ENCODE results near the gene RASSF3. TPM values are rescaled to one million over a fixed set of nuclear protein-coding genes. Genes with fewer than 3 reads are reported as not detected.

Gene RASSF3
- total RNA-seq, 1 experiment from 2014 or later, result 13.4 TPM

DNA sequence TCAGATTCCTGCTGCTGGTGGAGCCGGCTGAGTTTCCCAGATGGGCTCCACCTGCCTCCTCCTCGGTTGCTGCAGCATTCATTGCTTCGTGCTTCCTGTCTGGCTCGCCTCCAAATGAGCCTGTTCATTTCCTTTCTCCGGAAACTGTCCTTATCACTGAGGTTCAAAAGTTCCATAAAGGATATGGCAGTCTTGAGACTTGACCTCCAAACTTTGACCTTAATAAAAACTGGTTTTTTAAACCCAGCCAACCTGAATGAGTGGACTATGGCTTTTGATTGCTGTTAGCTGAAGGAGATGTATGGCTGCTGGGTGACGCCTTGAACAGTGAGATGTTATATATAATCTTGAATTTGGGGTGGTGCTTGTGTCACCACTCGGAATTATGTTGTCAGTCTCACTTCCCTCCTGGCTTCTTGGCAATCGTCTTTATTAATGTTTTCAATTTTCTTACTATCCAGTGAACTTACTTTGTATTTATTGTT, 62.7 kb downstream of the RASSF3 start:
- Histone ChIP-seq H3K4me3 (ENCODE audit: low read length) (no peak overlapping the region), H3F3A (ENCODE audit: low read length, unreplicated experiment) (no peaks in the 10 kb centered on the region), H3K27me3 (ENCODE audit: low read length) (no peaks in the 10 kb centered on the region), H3K27ac (ENCODE audit: low read length) (no peak overlapping the region), H4K20me1 (ENCODE audit: low read length) (no peaks in the 10 kb centered on the region), H3K4me1 (ENCODE audit: insufficient read depth, low read length) (peaks cover 47% of the 10 kb centered on the region), H3K9ac (ENCODE audit: low read length) (no peak overlapping the region), H3K9me2 (replicated peaks; ENCODE audit: low read length) (no peaks in the 10 kb centered on the region), H3K9me3 (ENCODE audit: low read length) (no peaks in the 10 kb centered on the region), H2AFZ (ENCODE audit: low read length) (no peak overlapping the region), H3K79me2 (ENCODE audit: low read length) (peaks cover 20% of the 10 kb centered on the region), H3K36me3 (ENCODE audit: low read depth, low read length) (no peaks in the 10 kb centered on the region), H3K4me2 (ENCODE audit: low read length) (0 out of 2 replicates have a peak overlapping the region, but pooled peaks have one; percentile 1)
- ATAC-seq (no peak), DNase-seq (peak; percentile 42)
- POLR2A ChIA-PET (ENCODE audit: unreplicated experiment), result interaction anchor here (0.6 kb wide), 1 partner anchor 64 kb away, joined by 4 read pairs; no protein-coding TSS in a partner anchor
- CTCF ChIA-PET, result no interaction called here
- intact Hi-C loops (cut with micrococcal nuclease), result no loop called here
- TF ChIP-seq EZH2 (IDR thresholded peaks at IDR 0.05; ENCODE audit: low read length, unreplicated experiment), result no peak
- no peak for TF ChIP-seq EZH2phosphoT487 (IDR thresholded peaks at IDR 0.05; ENCODE audit: borderline replicate concordance, low read length)
- TF ChIP-seq, protein P1, sequence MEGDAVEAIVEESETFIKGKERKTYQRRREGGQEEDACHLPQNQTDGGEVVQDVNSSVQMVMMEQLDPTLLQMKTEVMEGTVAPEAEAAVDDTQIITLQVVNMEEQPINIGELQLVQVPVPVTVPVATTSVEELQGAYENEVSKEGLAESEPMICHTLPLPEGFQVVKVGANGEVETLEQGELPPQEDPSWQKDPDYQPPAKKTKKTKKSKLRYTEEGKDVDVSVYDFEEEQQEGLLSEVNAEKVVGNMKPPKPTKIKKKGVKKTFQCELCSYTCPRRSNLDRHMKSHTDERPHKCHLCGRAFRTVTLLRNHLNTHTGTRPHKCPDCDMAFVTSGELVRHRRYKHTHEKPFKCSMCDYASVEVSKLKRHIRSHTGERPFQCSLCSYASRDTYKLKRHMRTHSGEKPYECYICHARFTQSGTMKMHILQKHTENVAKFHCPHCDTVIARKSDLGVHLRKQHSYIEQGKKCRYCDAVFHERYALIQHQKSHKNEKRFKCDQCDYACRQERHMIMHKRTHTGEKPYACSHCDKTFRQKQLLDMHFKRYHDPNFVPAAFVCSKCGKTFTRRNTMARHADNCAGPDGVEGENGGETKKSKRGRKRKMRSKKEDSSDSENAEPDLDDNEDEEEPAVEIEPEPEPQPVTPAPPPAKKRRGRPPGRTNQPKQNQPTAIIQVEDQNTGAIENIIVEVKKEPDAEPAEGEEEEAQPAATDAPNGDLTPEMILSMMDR (conservative IDR thresholded peaks at IDR 0.05; ENCODE audit: low read depth, low read length), result no peak
- BruUV-seq (replicated peaks), result no TSS peak

DNA sequence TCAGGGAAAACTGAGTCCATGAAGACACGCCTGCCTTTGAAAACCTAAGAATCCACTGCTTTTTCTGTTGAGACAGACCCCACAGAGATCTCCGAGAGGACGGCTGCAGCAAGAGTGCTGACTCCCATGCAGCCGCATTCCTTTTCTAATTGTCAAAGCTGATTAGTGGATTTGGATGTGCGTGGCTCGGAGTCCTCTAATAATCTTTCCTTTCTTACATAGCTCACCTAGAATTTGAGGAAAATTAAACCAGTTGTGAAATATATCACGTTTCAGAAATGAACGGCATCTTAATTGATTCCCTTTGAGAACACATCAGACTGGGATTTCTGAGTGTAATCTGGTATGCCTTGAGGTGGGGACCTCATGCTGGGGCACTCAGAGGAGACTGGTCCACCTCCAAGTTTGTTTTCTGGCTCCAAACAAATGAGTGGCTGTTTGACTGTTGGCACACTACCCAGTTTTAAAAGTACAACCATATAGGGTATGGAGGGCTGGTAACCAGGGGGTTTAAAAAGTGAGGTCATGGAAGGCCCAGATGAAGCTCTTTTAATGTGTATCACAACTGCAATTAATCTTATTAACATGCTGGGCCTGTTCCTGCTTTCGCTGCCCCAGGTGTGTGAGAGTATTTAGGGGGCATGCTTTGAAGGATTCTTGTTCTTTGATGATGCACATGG, 63.3 kb downstream of the RASSF3 start:
- no peaks in the 10 kb centered on the region for H3F3A ChIP-seq (ENCODE audit: low read length, unreplicated experiment)
- ChIA-PET POLR2A (ENCODE audit: unreplicated experiment) (no interaction called here), CTCF (no interaction called here)
- H3K4me3 ChIP-seq (ENCODE audit: low read length), result no peak overlapping the region
- no peak overlapping the region for H3K27ac ChIP-seq (ENCODE audit: low read length)
- ATAC-seq (no peak), DNase-seq (no peak)
- no peak overlapping the region for H3K4me2 ChIP-seq (ENCODE audit: low read length)
- H2AFZ ChIP-seq (ENCODE audit: low read length), result no peak overlapping the region
- H3K27me3 ChIP-seq (ENCODE audit: low read length), result no peaks in the 10 kb centered on the region
- H3K36me3 ChIP-seq (ENCODE audit: low read depth, low read length), result no peaks in the 10 kb centered on the region
- BruUV-seq (replicated peaks), result no TSS peak
- peaks cover 26% of the 10 kb centered on the region for H3K79me2 ChIP-seq (ENCODE audit: low read length)
- no peak overlapping the region for H3K9ac ChIP-seq (ENCODE audit: low read length)
- no peaks in the 10 kb centered on the region for H3K9me2 ChIP-seq (replicated peaks; ENCODE audit: low read length)
- intact Hi-C loops (cut with micrococcal nuclease), result no loop called here
- peaks cover 54% of the 10 kb centered on the region for H3K4me1 ChIP-seq (ENCODE audit: insufficient read depth, low read length)
- TF ChIP-seq EZH2 (IDR thresholded peaks at IDR 0.05; ENCODE audit: low read length, unreplicated experiment) (no peak), EZH2phosphoT487 (IDR thresholded peaks at IDR 0.05; ENCODE audit: borderline replicate concordance, low read length) (no peak)
- TF ChIP-seq, protein P1 (conservative IDR thresholded peaks at IDR 0.05; ENCODE audit: low read depth, low read length), result no peak
- no peaks in the 10 kb centered on the region for H4K20me1 ChIP-seq (ENCODE audit: low read length)
- no peaks in the 10 kb centered on the region for H3K9me3 ChIP-seq (ENCODE audit: low read length)

DNA sequence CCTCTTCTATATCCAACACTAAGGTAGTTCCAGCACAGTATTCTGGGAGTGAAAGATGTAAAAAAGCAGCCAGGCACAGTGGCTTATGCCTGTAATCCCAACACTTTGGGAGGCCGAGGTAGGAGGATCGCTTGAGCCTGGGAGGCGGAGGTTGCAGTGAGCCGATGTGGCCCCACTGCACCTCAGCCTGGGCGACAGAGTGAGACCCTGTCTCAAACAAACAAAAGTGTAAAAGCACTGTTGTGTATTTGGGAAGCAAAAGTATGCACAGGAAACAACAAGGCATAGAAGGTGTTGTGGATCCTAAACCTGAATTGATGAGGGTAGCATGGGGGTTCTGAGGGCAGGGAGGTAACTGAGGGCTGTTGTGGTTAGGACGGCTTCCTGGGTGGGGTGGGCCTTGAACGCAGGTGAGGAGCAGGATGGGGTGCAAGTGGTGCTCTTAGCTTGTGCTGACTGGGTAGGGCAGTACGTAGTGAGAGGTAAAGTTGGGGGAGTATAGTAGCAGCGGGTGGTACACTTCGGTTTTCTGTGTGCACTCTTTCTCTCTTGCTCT, 64.2 kb downstream of the RASSF3 start:
- POLR2A ChIA-PET (ENCODE audit: unreplicated experiment), result no interaction called here

More for the DNA sequence above, 64.2 kb downstream of the RASSF3 start:
- Histone ChIP-seq H2AFZ (ENCODE audit: low read length) (no peak overlapping the region), H3K36me3 (ENCODE audit: low read depth, low read length) (no peaks in the 10 kb centered on the region), H3K4me3 (ENCODE audit: low read length) (no peak overlapping the region), H3K4me2 (ENCODE audit: low read length) (no peak overlapping the region), H3K79me2 (ENCODE audit: low read length) (peaks cover 29% of the 10 kb centered on the region), H3K9me3 (ENCODE audit: low read length) (no peaks in the 10 kb centered on the region), H3K27me3 (ENCODE audit: low read length) (no peaks in the 10 kb centered on the region), H3F3A (ENCODE audit: low read length, unreplicated experiment) (peaks cover 3% of the 10 kb centered on the region), H3K9ac (ENCODE audit: low read length) (no peak overlapping the region), H3K9me2 (replicated peaks; ENCODE audit: low read length) (no peaks in the 10 kb centered on the region), H4K20me1 (ENCODE audit: low read length) (no peaks in the 10 kb centered on the region), H3K4me1 (ENCODE audit: insufficient read depth, low read length) (peaks cover 56% of the 10 kb centered on the region), H3K27ac (ENCODE audit: low read length) (no peak overlapping the region)
- no peak for ATAC-seq
- CTCF ChIA-PET, result no interaction called here
- intact Hi-C loops (cut with micrococcal nuclease), result no loop called here
- no TSS peak for BruUV-seq (replicated peaks)
- TF ChIP-seq EZH2phosphoT487 (IDR thresholded peaks at IDR 0.05; ENCODE audit: borderline replicate concordance, low read length), result no peak
- TF ChIP-seq EZH2 (IDR thresholded peaks at IDR 0.05; ENCODE audit: low read length, unreplicated experiment), result no peak
- TF ChIP-seq, protein P1 (conservative IDR thresholded peaks at IDR 0.05; ENCODE audit: low read depth, low read length), result no peak
- no peak for DNase-seq
